ENCODE data around the gene STK11.

Gene STK11

GRCh38 chr19:1248139-1248785 is 42.7 kb downstream of the STK11 start, which contains the start of gene MIDN:
TSS of gene MIDN (plus strand) at chr19:1248583. CDS start at chr19:1250297, 1,714 bp downstream.
- peaks cover 41% of the 10 kb centered on the region for H3K4me1 ChIP-seq (ENCODE audit: control insufficient read depth, insufficient read depth, low read length, poor library complexity, severe bottlenecking)
- peak within 1 kb of the TSS; percentile 62 for H3K4me3 ChIP-seq (ENCODE audit: insufficient read depth, low read depth, low read length, poor library complexity, severe bottlenecking)
- no peaks in the 10 kb centered on the region for H3K9me3 ChIP-seq (ENCODE audit: control insufficient read depth, low read length)
- H3K36me3 ChIP-seq (ENCODE audit: control insufficient read depth, insufficient read depth, low read length): no peaks in the 10 kb centered on the region
- peak within 1 kb of the TSS; percentile 90 for H3K27ac ChIP-seq (ENCODE audit: insufficient read depth, low read length, poor library complexity, severe bottlenecking)
- peak; percentile 69 to 74 (median 73) for DNase-seq
- H3K27me3 ChIP-seq (replicated peaks; ENCODE audit: control insufficient read depth, insufficient read depth, low read length, poor library complexity, severe bottlenecking): no peaks in the 10 kb centered on the region

DNA sequence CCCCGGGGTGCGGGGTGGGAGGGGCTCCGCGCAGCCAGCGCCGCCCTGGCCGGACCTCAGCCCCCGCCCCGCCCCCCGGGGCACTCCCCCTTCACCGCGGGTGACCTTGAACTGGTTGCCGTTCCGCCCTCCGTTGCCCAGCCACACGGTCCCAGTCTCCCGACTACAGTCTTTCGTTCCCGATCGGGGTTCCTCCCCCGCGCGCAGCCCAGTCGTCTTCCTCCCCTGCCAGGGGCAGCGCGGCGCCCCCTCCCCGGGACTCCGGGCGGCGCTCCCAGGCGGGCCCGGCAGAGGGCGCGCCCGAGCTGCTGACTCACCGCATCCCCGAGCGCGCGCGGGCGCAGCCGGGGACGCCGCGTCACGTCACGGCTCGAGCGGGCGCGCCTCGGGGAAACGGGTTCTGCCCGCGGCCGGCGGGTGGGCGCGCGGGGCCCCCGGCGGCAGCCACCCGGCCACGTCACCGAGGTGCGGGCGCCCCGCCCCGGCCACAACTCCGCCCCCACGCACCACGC is 43.3 kb downstream of the STK11 start:
- H3K9me3 ChIP-seq (ENCODE audit: control insufficient read depth, low read length): no peaks in the 10 kb centered on the region
- no peaks in the 10 kb centered on the region for H3K27me3 ChIP-seq (replicated peaks; ENCODE audit: control insufficient read depth, insufficient read depth, low read length, poor library complexity, severe bottlenecking)
- peak; percentile 77 to 84 (median 78) for DNase-seq
- peaks cover 6% of the 10 kb centered on the region for H3K36me3 ChIP-seq (ENCODE audit: control insufficient read depth, insufficient read depth, low read length)
- peaks cover 47% of the 10 kb centered on the region for H3K4me1 ChIP-seq (ENCODE audit: control insufficient read depth, insufficient read depth, low read length, poor library complexity, severe bottlenecking)
- peak overlapping the region; percentile 62 for H3K4me3 ChIP-seq (ENCODE audit: insufficient read depth, low read depth, low read length, poor library complexity, severe bottlenecking)
- H3K27ac ChIP-seq (ENCODE audit: insufficient read depth, low read length, poor library complexity, severe bottlenecking): peak overlapping the region; percentile 90

DNA sequence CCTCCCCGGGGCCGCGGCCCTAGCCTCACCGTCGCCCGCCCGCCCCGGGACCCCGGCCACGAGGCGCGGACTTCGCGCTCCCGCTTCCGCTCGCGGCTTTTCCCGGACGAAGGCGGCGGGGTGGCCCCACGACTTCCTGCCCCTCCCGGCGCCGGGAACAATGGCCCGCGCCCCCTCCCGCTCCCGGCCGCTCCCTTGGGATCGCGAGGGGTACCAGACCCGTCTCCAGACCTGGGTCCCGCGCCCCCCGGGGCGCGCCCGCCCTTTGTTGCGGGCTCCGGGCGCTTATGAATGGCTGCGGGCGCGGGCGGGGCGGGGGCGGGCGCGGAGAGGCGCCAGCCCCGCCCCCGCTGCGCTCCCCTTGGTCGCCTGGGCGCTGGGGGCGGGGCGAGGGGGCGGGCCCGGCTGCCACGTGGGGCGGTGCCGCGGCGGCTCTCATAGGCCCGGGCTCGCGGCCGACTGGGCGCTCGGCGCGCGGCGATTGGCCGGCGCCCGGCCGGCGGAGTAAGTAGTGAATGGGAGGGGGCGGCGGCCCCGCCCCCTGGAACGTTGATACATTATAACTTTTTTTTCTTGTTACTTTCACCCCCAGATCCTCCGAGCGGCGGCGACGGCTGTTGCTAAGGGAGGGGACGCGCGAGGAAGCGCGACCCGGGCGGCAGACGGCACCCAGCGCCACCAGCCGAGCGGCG is 43.9 kb downstream of the STK11 start:
- peak; percentile 89 to 94 (median 91) for DNase-seq
- H3K4me1 ChIP-seq (ENCODE audit: control insufficient read depth, insufficient read depth, low read length, poor library complexity, severe bottlenecking): peaks cover 48% of the 10 kb centered on the region
- peaks cover 12% of the 10 kb centered on the region for H3K36me3 ChIP-seq (ENCODE audit: control insufficient read depth, insufficient read depth, low read length)
- H3K27me3 ChIP-seq (replicated peaks; ENCODE audit: control insufficient read depth, insufficient read depth, low read length, poor library complexity, severe bottlenecking): no peaks in the 10 kb centered on the region
- no peaks in the 10 kb centered on the region for H3K9me3 ChIP-seq (ENCODE audit: control insufficient read depth, low read length)
- H3K27ac ChIP-seq (ENCODE audit: insufficient read depth, low read length, poor library complexity, severe bottlenecking): peak overlapping the region; percentile 90
- H3K4me3 ChIP-seq (ENCODE audit: insufficient read depth, low read depth, low read length, poor library complexity, severe bottlenecking): peak overlapping the region; percentile 96

- Histone ChIP-seq H3K4me1 (ENCODE audit: control insufficient read depth, insufficient read depth, low read length, poor library complexity, severe bottlenecking) (peaks cover 48% of the 10 kb centered on the region), H3K27ac (ENCODE audit: insufficient read depth, low read length, poor library complexity, severe bottlenecking) (peak overlapping the region; percentile 89), H3K36me3 (ENCODE audit: control insufficient read depth, insufficient read depth, low read length) (peaks cover 17% of the 10 kb centered on the region), H3K4me3 (ENCODE audit: insufficient read depth, low read depth, low read length, poor library complexity, severe bottlenecking) (peak overlapping the region; percentile 96), H3K9me3 (ENCODE audit: control insufficient read depth, low read length) (no peaks in the 10 kb centered on the region), H3K27me3 (replicated peaks; ENCODE audit: control insufficient read depth, insufficient read depth, low read length, poor library complexity, severe bottlenecking) (no peaks in the 10 kb centered on the region)
- no peak for DNase-seq
Observed at GRCh38 chr19:1249990-1250436, 44.4 kb downstream of the STK11 start.

- Histone ChIP-seq H3K4me3 (ENCODE audit: insufficient read depth, low read depth, low read length, poor library complexity, severe bottlenecking) (peak overlapping the region; percentile 96), H3K27me3 (replicated peaks; ENCODE audit: control insufficient read depth, insufficient read depth, low read length, poor library complexity, severe bottlenecking) (no peaks in the 10 kb centered on the region), H3K27ac (ENCODE audit: insufficient read depth, low read length, poor library complexity, severe bottlenecking) (peak overlapping the region; percentile 89), H3K4me1 (ENCODE audit: control insufficient read depth, insufficient read depth, low read length, poor library complexity, severe bottlenecking) (peaks cover 50% of the 10 kb centered on the region), H3K9me3 (ENCODE audit: control insufficient read depth, low read length) (no peaks in the 10 kb centered on the region), H3K36me3 (ENCODE audit: control insufficient read depth, insufficient read depth, low read length) (peaks cover 24% of the 10 kb centered on the region)
- peak; percentile 43 to 50 (median 50) for DNase-seq
Observed at GRCh38 chr19:1250437-1251260, 45.1 kb downstream of the STK11 start.

DNA sequence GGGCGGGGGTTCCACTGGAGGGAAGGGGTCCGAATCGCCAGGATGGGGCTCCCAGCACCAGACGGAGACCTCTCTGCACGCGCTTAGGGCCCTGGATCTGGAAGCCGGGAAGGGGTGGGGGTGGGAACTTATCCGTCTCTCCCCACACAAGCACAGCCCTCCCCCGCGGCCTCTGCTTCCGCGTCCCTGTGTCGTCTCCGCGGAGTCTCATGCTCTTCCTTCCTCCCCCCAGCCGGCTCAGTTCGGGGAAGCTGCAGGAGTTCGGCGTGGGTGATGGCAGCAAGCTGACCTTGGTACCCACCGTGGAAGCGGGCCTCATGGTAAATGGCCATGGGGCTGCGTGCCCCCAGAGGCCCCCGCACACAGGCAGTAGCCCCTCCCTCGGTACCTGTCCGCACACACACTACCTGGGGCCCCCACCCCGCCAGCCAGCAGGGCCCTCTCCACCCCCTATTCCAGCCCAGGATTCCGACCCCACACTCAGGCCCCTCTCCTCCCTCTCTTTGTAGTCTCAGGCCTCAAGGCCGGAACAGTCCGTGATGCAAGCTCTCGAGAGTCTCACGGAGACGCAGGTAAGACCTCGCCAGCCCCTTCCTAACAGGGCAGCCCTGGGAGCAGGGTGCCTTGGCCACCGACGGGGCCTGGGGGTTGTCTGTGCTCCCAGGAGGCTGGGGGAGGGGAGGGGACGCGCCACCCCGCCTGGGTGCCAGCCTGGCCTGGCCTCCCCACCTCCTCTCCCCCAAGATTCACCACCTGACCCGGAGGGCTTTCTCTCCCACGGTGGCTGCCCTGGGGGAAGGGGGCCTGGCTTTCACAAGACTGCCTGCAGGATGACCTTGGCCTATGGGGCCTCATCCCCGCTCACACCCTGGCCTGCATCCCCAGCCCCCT is 46.0 kb downstream of the STK11 start:
- Histone ChIP-seq H3K4me3 (ENCODE audit: insufficient read depth, low read depth, low read length, poor library complexity, severe bottlenecking) (peak overlapping the region; percentile 96), H3K9me3 (ENCODE audit: control insufficient read depth, low read length) (no peaks in the 10 kb centered on the region), H3K4me1 (ENCODE audit: control insufficient read depth, insufficient read depth, low read length, poor library complexity, severe bottlenecking) (peaks cover 53% of the 10 kb centered on the region), H3K36me3 (ENCODE audit: control insufficient read depth, insufficient read depth, low read length) (peaks cover 31% of the 10 kb centered on the region), H3K27ac (ENCODE audit: insufficient read depth, low read length, poor library complexity, severe bottlenecking) (peak overlapping the region; percentile 89), H3K27me3 (replicated peaks; ENCODE audit: control insufficient read depth, insufficient read depth, low read length, poor library complexity, severe bottlenecking) (no peaks in the 10 kb centered on the region)
- peak; percentile 44 to 65 (median 57) for DNase-seq

DNA sequence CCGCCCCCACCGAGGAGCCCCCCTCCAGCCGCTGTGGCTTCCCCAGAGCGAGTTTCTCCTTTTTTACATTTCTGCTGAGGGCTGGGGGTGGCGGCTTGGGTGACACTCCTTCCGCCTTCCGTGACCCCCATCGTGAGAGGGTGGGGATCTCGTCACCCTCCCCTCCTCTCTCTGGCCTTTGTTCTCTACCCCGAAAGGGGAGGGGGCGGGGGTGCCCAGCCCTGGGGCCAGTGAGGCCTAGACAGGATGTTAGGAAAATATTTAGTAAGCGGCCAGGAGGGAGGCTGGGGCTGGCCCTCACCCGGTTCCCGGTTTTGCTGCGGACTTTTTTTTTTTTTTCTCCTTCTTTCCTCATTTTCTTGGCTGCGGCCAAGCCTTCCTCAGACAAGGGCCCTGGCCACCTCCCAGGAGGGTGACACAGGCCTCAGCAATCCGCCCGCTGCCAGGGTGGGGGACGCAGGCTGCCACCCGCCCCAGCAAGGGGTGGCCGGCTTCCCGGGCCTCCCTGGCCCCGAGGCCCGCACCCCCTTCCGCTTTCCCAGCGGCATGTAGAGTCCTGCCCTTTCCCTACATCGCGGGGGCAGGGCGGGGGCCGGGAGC is 46.7 kb downstream of the STK11 start:
- peak; percentile 47 to 58 (median 52) for DNase-seq
- peaks cover 38% of the 10 kb centered on the region for H3K36me3 ChIP-seq (ENCODE audit: control insufficient read depth, insufficient read depth, low read length)
- H3K27me3 ChIP-seq (replicated peaks; ENCODE audit: control insufficient read depth, insufficient read depth, low read length, poor library complexity, severe bottlenecking): no peaks in the 10 kb centered on the region
- peak overlapping the region; percentile 96 for H3K4me3 ChIP-seq (ENCODE audit: insufficient read depth, low read depth, low read length, poor library complexity, severe bottlenecking)
- H3K9me3 ChIP-seq (ENCODE audit: control insufficient read depth, low read length): no peaks in the 10 kb centered on the region
- H3K4me1 ChIP-seq (ENCODE audit: control insufficient read depth, insufficient read depth, low read length, poor library complexity, severe bottlenecking): peaks cover 59% of the 10 kb centered on the region
- peak overlapping the region; percentile 89 for H3K27ac ChIP-seq (ENCODE audit: insufficient read depth, low read length, poor library complexity, severe bottlenecking)

GRCh38 chr19:1252821-1253513 is 47.4 kb downstream of the STK11 start:
- H3K27me3 ChIP-seq (replicated peaks; ENCODE audit: control insufficient read depth, insufficient read depth, low read length, poor library complexity, severe bottlenecking): no peaks in the 10 kb centered on the region
- peak overlapping the region; percentile 96 for H3K4me3 ChIP-seq (ENCODE audit: insufficient read depth, low read depth, low read length, poor library complexity, severe bottlenecking)
- peaks cover 62% of the 10 kb centered on the region for H3K4me1 ChIP-seq (ENCODE audit: control insufficient read depth, insufficient read depth, low read length, poor library complexity, severe bottlenecking)
- peaks cover 45% of the 10 kb centered on the region for H3K36me3 ChIP-seq (ENCODE audit: control insufficient read depth, insufficient read depth, low read length)
- peak overlapping the region; percentile 89 for H3K27ac ChIP-seq (ENCODE audit: insufficient read depth, low read length, poor library complexity, severe bottlenecking)
- no peaks in the 10 kb centered on the region for H3K9me3 ChIP-seq (ENCODE audit: control insufficient read depth, low read length)
- peak; percentile 70 to 73 (median 73) for DNase-seq

All from effector memory CD4-positive, alpha-beta T cell (primary cell).